Measurements from ENCODE around the gene ACTN2.

The ACTN2 gene

DNA sequence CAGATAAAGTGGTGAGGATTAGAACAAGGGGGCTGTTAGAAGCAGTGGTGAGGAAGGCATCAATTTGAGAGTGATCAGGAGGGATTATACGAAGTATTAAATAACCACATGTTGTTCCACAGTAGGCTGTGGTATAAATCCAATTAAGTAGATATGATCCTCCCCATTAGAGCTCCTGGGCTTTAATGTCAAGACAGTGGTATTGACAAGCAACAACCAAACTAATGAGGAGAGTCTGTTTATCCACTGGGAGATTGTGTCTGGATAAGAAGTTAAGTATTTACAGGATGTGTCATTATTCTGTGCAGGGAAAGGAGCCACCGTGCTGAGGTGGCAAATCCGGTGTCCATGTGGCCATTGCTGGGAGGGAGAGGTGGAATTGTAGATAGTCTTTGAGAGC lies 5.8 kb downstream of the ACTN2 start:
- no peak for DNase-seq

DNA sequence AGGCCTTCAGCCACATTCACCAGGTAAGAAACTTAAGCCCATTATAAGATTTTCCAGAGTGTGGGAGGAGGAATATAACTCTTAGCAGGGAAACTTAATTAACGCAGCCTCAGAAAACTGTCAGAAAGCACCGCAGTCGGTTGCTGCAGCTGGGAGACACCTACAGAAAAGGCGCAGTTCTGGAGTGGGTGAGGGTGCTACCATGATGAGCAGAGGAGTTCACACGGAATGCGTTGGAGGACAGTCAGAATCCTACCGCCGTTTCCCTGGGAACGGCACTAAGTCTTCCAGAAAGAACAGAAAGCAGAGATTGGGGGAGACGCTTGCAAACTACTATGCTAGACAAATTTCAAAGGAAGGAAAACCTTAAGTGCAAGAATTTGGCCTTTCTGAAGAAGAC lies 6.4 kb downstream of the ACTN2 start:
- DNase-seq, result no peak

DNA sequence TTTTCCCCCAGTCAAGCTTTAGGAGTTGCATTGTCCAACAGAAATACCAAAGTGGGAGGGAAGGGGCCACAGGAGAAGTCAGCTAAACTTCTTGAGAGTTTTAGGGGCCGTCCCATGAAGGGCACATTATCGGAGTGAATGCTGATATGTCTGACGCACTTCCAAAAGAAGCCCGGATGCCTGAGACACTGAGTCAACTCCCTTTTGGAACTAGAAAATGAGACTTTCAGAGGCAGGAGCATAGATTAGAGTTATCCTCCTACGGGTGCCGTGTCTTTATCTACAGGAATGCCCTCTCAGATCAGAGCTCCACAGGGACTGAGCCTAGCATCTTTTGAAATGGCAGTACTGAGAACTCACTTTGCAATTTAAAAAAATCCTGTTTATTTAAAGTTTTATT lies 13.1 kb downstream of the ACTN2 start:
- no peak for DNase-seq

DNA sequence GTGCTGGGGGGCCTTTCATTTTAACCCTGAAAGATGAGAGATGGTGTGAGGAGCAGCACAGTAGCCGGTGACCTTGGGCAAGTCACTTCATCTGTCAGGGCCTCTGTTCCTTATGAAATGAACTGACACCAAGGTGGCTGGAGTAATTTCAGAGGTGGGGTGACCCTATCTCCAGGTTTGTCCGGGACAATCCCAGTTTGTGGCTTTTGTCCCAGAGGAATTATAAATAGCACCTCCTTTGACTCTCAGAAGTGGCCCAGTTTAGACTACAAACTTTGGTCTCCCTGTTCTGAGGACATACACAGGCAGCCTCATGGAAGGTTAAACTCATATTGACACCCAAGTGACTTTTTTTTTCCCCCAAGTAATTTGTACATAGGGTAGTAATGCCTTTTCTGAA lies 14.6 kb downstream of the ACTN2 start:
- DNase-seq, result no peak

DNA sequence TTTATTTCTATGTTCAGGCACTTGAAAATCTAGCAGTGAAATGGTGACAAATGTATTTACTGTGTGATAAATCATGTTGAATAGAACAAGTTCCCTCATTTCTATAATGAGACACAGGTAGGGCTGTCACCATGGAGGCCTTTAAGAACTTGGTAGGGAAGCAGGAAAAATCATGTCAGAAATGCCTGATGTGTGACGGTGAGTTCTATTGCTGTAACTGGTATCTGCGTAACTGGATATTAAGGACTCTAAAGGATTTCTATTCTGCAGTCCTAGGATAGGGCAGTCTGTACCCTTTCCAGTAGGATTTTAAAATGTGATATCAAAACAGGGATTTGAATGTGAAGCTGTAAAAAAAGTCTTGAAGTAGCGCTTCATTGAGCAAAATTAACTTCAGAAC lies 15.5 kb downstream of the ACTN2 start:
- no peak for DNase-seq

DNA sequence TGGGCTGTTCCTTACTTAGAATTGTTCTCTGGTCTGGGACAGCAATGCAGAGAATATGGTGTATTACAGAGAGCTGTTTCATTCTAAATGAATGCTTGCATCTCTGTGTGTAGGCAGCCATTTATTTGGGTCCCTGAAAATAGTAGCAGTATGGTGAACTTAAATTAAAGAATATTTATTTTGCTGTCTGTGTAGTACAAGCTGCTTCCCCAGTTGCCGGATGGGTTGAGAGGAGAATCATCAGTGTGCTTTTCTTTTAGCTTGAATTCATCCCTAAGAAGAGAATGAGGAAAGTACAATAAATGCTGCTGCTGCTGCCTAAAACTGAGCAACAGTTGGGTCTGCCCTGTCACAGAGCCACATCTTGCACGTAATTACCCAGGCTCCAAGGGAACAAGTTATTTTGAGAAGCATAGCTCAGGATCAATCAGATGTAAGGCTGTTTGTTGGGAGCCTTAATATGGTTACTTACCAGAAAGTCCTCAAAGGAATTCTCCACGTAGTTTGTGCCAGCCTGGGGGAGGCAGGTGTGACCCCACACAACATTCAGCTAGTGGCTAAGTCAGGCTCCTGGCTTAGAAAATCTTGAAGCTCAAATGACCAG lies 16.6 kb downstream of the ACTN2 start:
- no peak for DNase-seq

DNA sequence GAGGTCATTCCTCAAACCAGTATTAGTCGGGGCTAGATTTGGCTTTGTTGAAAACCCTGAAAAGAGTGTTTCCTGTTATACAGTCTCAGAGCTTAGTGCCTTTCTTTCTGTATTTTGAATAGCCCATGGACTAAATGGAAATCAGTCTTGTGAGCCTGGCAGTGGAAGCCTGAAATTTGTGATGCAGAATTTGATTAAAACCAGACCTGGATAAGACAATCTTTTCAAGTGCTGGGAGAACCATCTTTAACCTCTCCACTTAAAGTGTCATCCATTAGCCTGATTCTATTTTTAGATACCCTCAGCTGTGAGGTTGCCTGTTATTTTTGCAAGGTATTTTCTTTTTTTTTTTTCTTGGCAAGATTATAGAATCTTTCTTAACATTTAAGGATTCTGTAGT lies 19.5 kb downstream of the ACTN2 start:
- no peak for DNase-seq

GRCh38 chr1:236706183-236706582 lies 19.9 kb downstream of the ACTN2 start:
- no peak for DNase-seq

DNA sequence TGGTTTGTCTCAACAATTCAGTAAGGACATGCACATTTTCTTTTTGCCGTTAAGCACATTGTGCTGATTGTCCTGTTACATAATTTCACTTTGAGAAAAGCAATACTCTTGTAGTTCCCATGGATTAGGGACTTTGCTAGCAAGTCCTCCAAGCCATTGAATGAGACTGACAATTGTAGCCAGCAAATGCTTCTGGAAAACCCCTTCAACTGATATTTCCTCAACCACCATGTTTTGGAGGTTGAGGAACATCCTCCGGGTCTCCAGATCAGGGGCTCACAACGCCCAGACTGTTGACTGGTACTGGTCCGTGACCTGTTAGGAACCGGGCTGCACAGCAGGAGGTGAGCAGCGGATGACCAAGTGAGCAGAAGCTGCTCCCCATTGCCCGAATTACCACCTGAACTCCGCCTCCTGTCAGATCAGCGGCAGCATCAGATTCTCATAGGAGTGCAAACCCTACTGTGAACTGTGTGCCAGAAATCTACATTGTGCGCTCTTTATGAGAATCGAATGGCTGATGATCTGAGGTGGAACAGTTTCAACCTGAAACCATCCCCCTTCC lies 24.1 kb downstream of the ACTN2 start:
- DNase-seq, result no peak

- no peak for DNase-seq
Observed at GRCh38 chr1:236716160-236716559, 29.9 kb downstream of the ACTN2 start.

GRCh38 chr1:236717811-236718210 lies 31.5 kb downstream of the ACTN2 start:
- DNase-seq, result no peak

- no peak for DNase-seq
Observed at GRCh38 chr1:236718328-236718727, 32.0 kb downstream of the ACTN2 start.

- no peak for DNase-seq
Observed at GRCh38 chr1:236720206-236720605, 33.9 kb downstream of the ACTN2 start.

GRCh38 chr1:236720611-236721010 lies 34.3 kb downstream of the ACTN2 start:
- no peak for DNase-seq

GRCh38 chr1:236724049-236724448 lies 37.8 kb downstream of the ACTN2 start:
- DNase-seq, result no peak

DNA sequence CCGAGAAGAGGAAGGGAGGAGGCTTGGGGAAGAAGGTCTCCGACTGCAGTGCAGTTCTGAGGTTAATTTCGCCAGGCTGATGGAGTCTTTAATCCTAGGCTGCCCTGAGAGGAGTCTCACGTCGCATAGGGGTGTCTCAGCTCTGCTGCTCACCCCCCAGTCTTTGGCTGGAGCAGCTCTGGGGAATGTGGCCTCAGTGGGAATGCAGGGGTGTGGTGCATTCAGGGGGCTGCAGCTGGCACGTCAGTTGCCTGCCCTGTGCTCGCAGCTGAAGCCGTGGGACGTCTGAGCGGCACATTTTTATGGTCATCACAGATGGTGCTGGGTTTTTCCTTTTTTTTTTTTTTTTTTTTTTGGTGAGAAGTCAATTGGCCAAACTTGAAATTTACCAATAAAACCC lies 38.2 kb downstream of the ACTN2 start:
- DNase-seq, result no peak

GRCh38 chr1:236725668-236726067 lies 39.4 kb downstream of the ACTN2 start:
- no peak for DNase-seq

DNA sequence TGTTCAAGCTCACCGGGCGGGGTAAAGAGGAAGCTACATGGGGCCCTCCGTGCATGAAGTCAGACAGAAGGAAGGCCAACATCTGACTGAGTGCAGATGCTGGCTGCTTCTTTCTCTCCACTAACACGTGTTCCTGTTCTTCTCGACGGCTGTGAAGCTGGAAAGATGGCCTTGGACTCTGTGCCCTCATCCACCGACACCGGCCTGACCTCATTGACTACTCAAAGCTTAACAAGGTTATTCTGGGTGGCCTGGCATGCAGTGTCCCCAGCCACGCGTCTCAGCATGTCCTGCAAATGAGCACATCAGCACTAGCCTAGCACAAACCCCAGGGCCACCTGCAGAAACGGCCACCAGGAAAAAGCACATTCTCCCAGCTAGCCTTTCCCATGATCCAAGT lies 41.2 kb downstream of the ACTN2 start:
- no peak for DNase-seq

DNA sequence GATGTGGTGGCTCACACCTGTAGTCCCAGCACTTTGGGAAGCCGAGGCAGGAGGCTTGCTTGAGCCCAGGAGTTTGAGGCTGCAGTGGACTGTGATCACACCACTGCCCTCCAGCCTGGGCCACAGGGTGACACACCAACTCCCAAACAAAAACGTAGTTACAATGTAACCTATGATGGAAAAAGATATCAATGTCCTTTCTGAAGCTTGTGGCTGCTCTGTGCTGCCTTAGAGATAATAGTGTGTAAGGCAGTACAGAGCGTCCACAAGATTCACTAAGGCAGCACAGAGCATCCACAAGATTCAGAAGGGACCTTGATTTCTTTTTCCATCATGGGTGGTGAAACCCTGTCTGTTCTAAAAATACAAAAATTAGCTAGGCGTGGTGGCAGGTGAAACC lies 42.5 kb downstream of the ACTN2 start:
- DNase-seq, result no peak

- DNase-seq, result no peak
Observed at GRCh38 chr1:236733653-236734052, 47.4 kb downstream of the ACTN2 start.

DNA sequence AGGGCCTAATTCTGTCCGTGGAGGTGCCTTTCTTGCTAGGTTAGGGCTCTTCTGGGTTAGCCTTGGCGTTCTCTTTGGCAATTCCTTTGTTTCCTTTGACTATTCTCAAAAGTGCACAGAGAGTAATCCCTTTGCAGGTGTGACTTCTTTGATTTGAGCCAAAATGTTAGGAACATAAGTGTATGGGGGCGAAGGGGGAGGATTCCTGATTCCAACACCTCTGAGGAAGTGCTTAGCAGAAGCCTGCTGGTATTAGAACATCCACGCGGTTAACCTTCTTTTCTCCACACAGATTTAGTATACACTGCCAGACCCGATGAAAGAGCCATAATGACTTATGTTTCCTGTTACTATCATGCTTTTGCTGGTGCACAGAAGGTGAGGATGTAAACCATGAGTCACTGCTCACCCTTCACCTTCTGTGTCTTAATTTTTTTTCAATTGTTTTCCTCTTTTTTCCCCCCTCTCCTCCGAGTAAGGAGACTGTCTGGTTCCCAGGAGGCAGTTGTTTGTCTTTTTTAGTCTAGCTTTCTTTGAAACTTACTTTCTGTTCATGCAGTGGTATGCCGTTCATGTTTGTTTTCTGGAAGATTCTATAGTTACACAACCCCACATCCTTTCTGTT lies 48.0 kb downstream of the ACTN2 start:
- DNase-seq, result no peak

GRCh38 chr1:236736761-236737160 lies 50.5 kb downstream of the ACTN2 start:
- DNase-seq, result no peak

DNA sequence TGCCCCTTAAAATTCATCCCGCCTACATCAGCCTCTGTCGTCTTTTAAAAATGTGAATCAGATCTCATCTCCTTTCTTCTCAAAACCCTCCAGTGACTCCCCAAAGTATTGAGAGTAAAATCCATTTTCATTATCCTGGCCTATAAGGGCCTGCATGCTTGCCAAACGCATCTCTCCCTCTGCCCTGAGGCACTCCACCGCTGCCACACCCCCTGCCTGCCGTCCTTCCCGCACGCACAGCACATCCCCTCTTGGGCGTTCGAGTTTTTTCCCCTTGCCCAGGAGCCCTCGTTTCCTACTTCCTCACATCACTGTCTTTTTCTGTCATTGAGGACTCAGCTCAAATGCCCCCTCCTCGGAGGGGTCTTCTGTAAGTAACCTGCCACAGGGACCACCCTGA lies 55.5 kb downstream of the ACTN2 start:
- DNase-seq, result no peak

DNA sequence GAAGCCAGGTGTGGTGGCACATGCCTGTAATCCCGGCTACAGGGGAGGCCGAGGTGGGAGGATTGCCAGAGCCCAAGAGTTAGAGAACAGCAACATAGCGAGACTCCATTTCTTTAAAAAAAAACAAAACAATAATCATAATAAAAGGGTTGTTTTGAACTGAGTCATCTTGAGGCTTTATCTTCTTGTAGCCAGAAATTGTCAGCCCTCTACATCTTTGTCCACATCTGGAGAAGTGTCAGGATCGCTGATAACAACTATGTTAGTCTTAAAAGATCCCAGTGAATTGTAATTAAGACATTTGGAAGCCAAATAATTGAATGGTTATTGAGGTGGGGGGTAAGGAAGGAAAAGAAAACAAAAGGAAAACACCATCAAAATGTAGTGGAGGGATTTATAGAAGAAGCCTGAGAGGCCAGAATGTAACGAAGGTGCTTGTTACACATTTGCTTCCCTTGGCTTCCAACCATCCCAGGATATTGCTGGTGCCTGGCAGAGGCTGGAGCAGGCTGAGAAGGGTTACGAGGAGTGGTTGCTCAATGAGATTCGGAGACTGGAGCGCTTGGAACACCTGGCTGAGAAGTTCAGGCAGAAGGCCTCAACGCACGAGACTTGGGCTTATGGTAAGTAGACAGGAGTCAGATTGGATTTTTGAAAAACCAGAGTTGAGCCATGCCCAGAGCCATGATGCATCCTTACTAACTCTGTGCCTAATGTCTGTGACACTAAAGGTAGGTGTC lies 56.3 kb downstream of the ACTN2 start:
- DNase-seq, result no peak

Data from SW 1271 (cell line).